Measurements from ENCODE around the gene RFK. TPM values are rescaled to one million over a fixed set of nuclear protein-coding genes. Genes with fewer than 3 reads are reported as not detected.

RFK gene
- 25.2 and 28.2 TPM in 2 replicates for total RNA-seq

GRCh38 chr9:76394195-76394959 is at the start of gene RFK:
TSS of gene RFK (minus strand) at chr9:76394426. CDS start at chr9:76394171, 255 bp downstream.

Other genes with a start within 250 kb of the RFK start
- 27.3 and 38.4 TPM in 2 replicates for gene GCNT1, start 64.8 kb upstream of the RFK start, total RNA-seq

Data from smooth muscle cell of the umbilical artery (primary cell).